Heart left ventricle (tissue), 13 donors: ENCODE data around the gene UQCC2.

Experiments
- POLR2A ChIP-seq, 2 donors: fragments of 450-650 bp; IDR thresholded peaks; one replicate each; pipeline ENCODE4 v1.6.1; 2017; ENCODE audit warnings: antibody characterized with exemption in 2 of 2, mild to moderate bottlenecking in 2 of 2, moderate library complexity in 2 of 2
- TF ChIP-seq, protein P1 (sequence below), 12 donors: fragments of 200-600 bp; sonication (generic) in 4 of 12; IDR thresholded peaks; one replicate each; pipeline versions ENCODE4 v1.5.0 to v1.8.0; 2018 to 2022; ENCODE audit warnings: antibody characterized with exemption in 12 of 12, mild to moderate bottlenecking in 5 of 12
- donor health status: ischemic (EF 13 %, LVEDD 7.1; RV severe dilation, severe dysfunction).
- donor health status: DM: no; HTN: yes; CAD: no.
- donor health status: DM: no; HTN: no; CAD: no.
- donor health status: ischemic (EF 25% LVEDD 6.9; RV normal size, moderate dysfunction).
- donor health status: ischemic (EF 25% LVEDD 5.7; RV mildly dilated, moderate dysfunction).
- donor health status: ischemic (EF 35%, LVEDD 5.7; RV mildly dilated, moderate dysfunction).
- donor health status: nonischemic (EF 11% LVEDD 7.7; RV severe dilation, severe dysfunction).
- donor health status: DM: yes; HTN: yes; CAD: no.
- donor health status: PGD.
- donor health status: ischemic (EF 29% LVEDD 5.4; RV normal size, mild dysfunction).
- donor health status: nonischemic (EF 23%, LVEDD 6.1; RV moderate dilation, normal function).

DNA sequence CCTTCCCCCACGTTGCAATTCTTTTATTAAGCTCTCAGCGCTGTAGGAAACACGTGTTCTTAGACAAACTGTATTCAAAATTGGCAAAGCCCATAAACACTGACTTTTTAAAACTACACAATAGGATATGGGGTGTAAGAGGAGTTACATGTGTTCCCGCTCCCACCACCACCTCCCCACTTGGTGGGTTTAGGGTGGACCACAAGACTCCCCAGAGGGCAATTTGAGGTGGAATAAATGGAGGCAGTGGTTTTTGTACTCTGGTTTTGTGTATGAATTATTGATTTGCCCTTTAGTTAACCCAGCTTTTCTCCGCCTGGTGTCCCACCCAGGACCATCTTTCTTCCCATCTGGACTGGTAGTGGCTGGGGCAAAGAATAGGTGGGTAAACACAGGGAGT, 3.7 kb downstream of the UQCC2 start:
- TF ChIP-seq, protein P1, sequence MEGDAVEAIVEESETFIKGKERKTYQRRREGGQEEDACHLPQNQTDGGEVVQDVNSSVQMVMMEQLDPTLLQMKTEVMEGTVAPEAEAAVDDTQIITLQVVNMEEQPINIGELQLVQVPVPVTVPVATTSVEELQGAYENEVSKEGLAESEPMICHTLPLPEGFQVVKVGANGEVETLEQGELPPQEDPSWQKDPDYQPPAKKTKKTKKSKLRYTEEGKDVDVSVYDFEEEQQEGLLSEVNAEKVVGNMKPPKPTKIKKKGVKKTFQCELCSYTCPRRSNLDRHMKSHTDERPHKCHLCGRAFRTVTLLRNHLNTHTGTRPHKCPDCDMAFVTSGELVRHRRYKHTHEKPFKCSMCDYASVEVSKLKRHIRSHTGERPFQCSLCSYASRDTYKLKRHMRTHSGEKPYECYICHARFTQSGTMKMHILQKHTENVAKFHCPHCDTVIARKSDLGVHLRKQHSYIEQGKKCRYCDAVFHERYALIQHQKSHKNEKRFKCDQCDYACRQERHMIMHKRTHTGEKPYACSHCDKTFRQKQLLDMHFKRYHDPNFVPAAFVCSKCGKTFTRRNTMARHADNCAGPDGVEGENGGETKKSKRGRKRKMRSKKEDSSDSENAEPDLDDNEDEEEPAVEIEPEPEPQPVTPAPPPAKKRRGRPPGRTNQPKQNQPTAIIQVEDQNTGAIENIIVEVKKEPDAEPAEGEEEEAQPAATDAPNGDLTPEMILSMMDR (IDR thresholded peaks at IDR 0.05), result no peak
- no peak for TF ChIP-seq POLR2A (IDR thresholded peaks at IDR 0.05)
